Neural progenitor cell (in vitro differentiated cells): Measurements from ENCODE around the gene DYNLT3.

Source experiments
- EZH2 ChIP-seq: fragments of 200-600 bp; sonication (generic); IDR thresholded peaks from 2 replicates; pipeline ENCODE4 v1.6.1; 2017; ENCODE audit warnings: antibody characterized with exemption, mild to moderate bottlenecking, moderate library complexity
- TF ChIP-seq, protein P1 (sequence below): fragments of 200-600 bp; sonication (generic); IDR thresholded peaks from 2 replicates; pipeline ENCODE4 v1.5.1; 2017; ENCODE audit warnings: antibody characterized with exemption, mild to moderate bottlenecking

DNA sequence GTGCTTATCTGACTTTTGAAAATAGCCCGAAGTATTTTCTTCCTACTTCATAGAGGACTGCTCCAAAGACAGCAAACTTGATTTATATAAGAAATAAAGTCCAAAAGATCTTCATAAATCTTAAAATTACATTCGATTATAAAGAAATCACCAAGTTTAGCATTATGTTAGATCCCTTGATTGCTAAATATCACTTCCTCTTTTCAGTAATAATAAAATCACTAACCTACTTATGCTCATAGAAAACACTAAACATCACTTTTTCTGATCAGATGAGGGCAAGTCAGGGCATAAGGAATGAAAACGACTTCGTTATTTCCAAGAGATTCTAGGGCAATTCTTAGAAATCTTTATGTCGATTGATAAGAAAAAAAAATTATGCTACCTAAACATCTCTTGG is 32.0 kb downstream of the DYNLT3 start:
- TF ChIP-seq, protein P1, sequence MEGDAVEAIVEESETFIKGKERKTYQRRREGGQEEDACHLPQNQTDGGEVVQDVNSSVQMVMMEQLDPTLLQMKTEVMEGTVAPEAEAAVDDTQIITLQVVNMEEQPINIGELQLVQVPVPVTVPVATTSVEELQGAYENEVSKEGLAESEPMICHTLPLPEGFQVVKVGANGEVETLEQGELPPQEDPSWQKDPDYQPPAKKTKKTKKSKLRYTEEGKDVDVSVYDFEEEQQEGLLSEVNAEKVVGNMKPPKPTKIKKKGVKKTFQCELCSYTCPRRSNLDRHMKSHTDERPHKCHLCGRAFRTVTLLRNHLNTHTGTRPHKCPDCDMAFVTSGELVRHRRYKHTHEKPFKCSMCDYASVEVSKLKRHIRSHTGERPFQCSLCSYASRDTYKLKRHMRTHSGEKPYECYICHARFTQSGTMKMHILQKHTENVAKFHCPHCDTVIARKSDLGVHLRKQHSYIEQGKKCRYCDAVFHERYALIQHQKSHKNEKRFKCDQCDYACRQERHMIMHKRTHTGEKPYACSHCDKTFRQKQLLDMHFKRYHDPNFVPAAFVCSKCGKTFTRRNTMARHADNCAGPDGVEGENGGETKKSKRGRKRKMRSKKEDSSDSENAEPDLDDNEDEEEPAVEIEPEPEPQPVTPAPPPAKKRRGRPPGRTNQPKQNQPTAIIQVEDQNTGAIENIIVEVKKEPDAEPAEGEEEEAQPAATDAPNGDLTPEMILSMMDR, result no peak
- no peak for TF ChIP-seq EZH2
